ENCODE data around the gene F12.

DNA sequence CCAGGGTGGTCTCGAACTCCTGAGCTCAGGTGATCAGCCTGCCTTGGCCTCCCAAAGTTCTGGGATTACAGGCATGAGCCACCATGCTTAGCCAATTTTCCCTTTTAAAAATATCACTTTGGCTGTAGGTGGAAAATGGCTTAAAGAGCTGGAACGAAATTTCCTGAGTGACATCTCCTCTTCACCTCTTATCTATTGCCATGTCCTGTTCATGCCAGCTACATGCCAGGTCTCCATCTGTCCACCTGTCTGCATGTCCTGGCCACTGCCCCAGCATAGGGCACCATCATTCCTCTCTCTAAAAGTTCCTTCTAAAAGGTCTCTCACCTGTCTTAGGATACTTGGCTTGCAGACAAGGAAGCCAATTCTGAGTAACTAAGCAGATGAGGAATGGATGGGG is 14.3 kb upstream of the F12 start:
- TF ChIP-seq PATZ1 (CRISPR knock-in tag; IDR thresholded peaks at IDR 0.05; ENCODE audit: borderline replicate concordance) (no peak), ZFP3 (CRISPR knock-in tag; IDR thresholded peaks at IDR 0.05) (no peak)

Measured in SK-N-SH treated with all-trans-retinoic acid at 6 μM for 48 hours (cell line).